HG02678 (cell line): Measurements from ENCODE around the gene TMEM267.
"Not testable (repeated sequence)": the region's sequence is repeated elsewhere in the genome, so short reads cannot be mapped to it uniquely, and the experiment has no call there.

Experiments
- ATAC-seq: cut with Tn5 transposase; IDR thresholded peaks from one replicate; pipeline ENCODE4 v1.9.1; 2021; ENCODE audit warnings: mild to moderate bottlenecking, moderate library complexity; ENCODE audit not compliant: unreplicated experiment

Gene TMEM267

DNA sequence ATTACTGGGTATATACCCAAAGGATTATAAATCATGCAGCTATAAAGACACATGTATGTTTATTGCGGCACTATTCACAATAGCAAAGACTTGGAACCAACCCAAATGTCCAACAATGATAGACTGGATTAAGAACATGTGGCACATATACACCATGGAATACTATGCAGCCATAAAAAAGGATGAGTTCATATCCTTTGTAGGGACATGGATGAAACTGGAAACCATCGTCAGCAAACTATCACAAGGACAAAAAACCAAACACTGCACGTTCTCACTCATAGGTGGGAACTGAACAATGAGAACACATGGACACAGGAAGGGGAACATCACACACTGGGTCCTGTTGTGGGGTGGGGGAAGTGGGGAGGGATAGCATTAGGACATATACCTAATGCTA lies 18.2 kb downstream of the TMEM267 start:
- not testable (repeated sequence) for ATAC-seq

DNA sequence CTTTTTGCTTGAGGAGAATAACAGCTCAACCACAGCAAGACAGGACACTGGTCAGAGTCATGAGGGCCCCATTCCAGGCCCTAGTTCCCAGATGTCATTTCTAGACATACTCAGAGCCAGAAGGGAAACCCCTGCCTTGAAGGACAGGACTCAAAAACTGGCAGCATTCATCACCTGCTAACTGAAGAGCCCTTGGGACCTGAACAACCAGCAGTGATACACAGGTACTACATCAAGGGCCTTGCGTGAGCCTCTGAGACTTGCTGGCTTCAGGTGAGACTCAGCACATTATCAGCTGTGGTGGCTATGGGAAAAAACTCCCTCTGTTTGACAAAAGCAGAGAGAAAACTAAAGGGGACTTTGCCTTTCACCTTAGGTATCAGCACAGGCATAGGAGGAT lies 22.6 kb downstream of the TMEM267 start:
- no peak for ATAC-seq

DNA sequence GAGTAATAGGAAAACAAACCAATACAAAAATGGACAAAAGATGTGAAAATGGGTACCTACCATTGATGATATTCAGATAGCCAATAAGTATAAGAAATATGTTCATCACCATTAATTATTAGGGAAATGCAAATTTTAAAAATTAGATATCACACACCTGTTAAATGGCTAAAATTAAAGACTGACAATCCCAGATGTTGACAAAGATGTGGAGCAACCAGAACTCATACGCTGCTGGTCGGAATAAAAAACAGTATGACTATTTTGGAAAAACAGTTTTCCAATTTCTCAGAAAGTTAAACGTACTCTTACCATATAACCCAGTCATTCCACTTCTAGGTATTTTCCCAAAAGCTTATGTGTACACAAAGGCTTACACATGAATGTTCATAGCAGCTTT lies 27.1 kb downstream of the TMEM267 start:
- no peak for ATAC-seq

DNA sequence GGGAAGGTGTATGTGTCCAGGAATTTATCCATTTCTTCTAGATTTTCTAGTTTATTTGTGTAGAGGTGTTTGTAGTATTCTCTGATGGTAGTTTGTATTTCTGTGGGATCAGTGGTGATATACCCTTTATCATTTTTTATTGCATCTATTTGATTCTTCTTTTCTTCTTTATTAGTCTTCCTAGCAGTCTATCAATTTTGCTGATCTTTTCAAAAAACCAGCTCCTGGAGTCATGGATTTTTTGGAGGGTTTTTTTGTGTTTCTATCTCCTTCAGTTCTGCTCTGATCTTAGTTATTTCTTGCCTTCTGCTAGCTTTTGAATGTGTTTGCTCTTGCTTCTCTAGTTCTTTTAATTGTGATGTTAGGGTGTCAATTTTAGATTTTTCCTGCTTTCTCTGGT lies 42.1 kb downstream of the TMEM267 start:
- ATAC-seq = not testable (repeated sequence)

DNA sequence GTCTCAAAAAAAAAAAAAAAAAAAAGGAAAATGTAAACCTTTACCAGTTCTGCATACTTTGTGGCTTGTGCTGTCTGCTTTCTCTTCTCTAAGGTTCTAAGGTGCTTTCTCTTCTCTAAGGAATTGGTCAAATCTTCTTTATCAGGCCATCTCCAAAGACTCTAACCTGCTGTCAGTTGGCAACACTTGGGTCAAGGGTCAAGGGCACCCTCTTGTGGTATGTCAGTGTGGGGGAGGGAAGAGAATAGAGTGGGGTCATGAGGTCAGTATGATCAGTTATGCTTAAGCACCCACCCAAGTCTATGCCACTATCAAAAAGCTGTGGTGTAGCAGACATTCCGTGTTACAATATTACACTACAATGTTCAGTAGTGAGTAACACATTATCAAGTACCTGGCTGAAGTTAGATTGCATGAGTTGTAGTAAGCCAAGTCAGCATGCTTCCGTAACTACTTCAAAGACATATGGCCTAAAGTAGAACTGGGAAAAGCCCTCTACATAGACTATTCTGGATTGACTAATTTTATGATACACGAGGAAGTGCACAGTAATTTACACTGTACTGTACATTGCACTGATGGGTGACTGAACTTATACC lies 46.5 kb downstream of the TMEM267 start:
- no peak for ATAC-seq

DNA sequence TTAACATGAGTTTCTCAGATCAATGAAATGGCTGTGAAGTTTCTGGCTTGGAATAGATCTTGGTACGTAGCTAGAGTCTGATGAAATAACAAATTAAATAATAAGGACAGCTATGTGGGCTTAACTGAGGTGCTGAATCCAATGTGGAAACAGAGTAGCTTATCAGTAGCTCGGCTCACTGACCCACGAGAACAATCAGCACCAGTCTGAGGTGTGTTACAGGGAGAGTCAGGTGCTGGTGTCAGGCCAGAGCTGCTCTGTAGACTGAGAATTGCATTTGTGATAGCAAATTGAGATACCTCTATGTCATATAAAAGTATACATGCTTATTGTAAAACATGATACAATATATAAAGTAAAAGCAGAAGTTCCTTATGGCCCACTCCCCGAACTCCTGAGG lies 50.3 kb downstream of the TMEM267 start:
- no peak for ATAC-seq

DNA sequence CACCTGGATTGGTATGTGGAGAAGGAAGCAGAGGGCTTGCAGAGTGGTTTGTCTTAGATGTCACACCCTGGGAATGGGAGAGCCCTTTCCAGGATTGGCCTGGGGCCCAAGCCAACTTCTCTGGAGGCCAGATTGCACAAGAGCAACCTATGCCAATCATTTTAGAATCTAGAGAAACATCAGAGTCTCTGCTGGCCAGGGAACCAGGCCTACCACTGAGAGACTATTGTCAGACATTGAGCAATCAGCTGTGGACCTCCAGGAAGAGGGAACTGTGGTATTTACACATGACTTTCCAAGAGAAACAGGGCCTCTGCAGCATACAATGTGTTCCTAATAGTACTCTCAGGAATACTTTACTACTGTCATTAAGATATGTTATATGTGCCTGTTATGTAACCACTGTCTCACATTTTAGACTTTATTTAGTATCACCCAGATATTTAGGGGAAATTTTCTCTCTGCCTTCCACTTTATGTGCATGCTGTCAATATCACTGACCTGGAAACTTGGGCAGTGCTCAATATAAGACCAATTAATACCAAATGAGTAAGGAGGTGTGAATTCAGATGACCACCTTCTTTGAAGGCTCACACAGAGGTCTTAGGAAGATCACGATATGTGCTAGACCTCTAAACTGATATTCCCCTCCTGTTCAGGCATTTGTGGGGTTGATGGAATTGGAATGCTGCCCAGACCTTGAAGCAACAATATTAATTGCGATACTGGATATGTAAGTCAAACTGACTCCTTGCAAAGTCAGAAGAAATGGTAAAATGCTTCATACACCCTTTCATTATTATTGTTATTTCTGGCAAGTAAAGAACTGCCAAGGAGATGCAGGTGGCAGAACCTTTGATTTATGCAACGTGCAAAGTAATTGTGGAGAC lies 50.9 kb downstream of the TMEM267 start:
- no peak for ATAC-seq

DNA sequence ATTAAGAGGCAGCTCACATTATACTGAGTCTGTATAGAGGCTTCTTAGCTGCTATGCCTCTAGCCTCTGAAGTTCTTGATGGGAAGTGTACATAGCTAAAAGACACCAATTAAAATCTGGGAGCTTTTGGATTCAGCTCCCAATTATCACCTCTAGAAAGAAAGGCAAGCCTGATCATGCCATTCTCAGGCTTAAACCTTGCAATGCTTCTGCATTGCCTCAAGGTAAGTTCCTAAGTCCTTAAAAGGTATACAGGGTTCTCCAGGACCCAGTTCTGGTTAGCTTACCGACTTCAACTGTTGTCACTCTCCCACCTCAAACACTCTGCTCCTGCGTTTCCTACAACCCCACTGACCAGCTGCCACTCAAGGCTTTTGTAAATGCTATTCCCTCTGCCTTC lies 54.0 kb downstream of the TMEM267 start:
- ATAC-seq = no peak

DNA sequence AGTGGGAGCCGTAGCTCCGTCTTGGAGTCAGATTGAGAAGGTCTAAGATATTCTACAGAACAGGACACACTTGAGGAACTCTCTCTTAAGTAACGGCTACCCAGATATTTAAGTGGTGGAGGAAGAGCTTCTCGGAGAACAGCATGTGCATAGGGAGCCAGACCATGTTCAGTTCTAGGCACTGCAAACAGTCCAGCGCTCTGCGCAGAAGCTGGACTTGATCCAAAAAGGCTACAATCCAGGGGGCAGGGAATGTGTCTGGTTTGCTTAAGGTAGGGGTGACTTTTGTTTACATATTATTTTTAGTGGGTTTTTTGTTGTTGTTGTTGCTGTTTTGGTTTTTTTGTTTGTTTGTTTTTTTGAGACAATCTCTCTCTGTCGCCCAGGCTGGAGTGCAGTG lies 54.6 kb downstream of the TMEM267 start:
- ATAC-seq = no peak

DNA sequence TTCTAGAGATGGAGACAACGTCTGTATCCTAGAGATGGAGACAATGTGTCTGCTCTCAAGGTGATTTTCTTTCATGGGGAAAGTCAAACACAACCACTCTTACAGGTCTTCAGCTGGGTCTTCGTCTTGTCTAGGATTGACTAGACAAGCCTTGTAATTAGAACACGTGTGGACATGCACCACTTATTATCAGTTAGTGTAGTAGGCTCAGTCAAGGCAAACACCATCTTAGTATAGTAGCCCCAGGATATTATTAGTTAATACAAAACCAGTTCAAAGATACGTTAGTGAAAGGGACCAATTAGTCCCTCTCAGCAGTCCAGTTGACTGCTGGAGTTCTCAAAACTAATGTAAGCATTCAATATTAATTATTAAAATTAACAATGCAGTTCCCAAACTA lies 56.4 kb downstream of the TMEM267 start:
- no peak for ATAC-seq

DNA sequence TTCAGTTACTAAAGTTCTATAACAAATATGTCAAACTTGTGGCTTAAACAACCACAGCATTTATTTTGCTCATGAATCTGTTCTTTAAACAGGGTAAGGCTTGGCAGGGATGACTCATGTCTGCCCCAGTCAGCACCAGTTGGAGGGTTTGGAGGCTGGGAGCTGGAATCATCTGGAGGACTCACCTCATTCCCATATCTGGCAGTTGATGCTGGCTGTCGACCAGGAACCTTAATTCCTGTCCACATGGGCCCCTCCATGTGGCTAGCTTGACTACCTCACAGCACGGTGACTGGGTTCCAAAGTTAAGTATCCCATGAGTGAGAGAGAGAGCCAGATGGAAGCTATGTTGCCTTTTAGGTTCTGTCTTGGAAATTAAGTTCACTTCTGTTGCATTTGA lies 57.7 kb downstream of the TMEM267 start:
- ATAC-seq = no peak

DNA sequence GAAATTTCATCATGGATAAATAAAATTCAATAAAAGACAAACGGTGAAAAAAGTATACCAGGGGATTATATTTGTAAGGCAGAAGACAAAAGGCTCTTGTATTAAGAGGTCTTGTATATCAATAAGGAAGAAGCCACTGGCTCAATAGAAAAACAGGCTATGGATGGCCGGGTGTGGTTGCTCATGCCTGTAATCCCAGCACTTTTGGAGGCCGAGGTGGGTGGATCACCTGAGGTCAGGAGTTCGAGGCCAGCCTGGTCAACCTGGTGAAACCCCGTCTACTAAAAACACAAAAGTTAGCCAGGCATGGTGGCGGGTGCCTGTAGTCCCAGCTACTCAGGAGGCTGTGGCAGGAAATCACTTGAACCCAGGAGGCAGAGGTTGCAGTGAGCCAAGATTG lies 60.6 kb downstream of the TMEM267 start:
- not testable (repeated sequence) for ATAC-seq

DNA sequence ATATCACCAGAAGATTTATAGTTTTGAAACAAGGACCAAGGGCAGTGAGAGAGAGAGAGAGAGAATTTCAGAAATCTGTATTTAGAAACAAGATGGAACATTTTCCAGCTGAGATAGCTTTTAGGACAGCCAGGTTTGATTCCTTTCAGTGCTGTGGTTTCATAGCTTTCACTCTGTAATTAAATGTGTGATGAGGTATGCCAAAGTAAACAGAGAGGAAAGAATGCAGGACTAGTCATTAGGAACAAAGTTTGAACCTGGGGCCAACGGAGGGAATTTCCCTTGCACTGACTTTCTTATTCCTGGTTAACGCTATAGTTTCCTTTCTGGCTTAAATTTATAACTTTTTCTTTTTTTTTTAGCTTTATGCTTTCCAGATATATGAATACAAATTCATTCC lies 61.5 kb downstream of the TMEM267 start:
- ATAC-seq = no peak

DNA sequence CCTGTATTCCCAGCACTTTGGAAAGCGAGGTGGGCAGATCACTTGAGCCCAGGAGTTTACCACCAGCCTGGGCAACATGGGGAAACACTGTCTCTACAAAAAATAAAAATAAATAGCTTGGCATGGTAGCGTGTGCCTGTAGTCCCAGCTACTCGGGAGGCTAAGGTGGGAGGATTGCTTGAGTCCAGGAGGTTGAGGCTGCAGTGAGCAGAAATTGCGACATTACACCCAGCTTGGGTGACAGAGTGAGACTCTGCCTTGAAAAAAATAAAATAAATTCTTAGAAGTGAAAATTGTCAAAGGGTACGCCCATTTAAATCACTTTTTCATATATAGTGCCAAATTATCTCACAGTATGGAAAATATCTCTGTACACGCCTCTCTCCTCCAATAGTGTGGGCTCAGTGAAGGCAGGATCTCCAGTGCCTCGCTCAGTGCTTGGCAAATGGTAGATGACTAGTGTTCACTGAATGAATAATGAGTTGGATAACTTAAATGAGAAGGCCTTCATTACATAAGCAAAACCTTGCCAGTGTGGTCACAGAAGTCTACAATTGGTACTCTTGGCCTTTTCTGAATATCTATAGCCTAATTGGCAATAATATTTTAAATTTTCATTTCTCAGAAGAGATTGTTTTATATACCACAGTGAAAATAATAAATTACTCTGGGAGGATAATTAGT lies 62.1 kb downstream of the TMEM267 start:
- ATAC-seq = no peak

DNA sequence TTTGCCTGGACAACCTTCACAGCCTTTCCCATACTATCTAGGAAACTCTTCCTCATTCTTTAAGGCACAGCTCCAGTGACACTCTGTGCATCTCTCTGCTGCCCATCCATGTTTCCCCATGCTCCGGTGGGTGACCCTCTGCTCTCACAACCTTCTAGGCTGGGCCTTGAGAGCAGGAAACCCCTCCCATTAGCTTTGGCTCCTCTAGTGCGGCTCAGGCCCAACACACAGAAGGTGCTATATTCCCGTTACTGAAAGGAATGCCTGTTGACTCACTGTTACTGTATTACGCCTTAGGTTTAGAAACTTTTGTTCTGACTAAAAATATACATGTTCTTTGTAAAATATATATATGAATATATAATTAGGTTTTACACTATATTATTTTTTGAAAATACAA lies 63.4 kb downstream of the TMEM267 start:
- ATAC-seq = no peak

DNA sequence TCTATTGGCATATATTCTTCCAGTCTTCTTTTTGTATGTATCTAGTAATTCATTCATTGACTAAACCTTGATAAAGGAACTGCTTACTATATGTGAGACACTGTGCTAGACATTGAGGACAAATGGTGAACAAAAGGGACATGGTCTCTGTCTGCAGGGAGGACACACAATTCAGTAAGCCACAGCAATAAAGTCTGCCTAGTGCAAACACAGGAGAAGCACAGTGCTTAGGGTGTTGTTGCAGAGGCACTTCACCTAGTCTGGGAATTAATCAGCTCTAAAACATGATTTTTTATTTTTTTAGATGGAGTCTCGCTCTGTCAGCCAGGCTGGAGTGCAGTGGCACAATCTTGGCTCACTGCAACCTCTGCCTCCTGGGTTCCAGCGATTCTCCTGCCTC lies 65.1 kb downstream of the TMEM267 start:
- ATAC-seq = no peak

DNA sequence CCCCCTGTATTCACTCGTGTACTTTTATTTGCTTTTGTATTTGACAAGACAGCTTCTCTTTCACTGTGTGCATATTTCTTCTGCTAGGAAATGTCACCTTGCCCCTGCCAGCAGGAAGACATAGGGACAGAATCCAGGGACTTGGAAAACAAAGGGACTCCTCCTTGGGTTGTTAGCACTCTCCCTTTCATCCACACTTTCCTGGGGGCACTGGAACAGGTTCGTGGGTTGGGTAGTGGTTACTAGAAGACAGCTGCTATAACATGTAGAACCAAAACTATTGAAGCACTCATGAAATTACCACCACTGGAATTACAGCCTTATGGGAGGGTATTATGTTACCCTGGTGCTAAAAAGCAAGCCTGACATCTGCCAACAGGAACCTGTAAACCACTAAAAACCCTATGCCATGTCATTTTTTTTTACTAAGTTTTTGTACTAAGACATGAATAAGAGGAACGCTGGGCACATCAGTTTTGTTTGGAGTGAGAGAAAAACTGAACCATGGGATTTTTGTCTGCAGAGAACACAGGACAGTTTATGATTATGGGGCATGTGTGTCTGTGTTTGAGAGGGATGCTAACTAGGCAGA lies 66.8 kb downstream of the TMEM267 start:
- ATAC-seq = no peak

DNA sequence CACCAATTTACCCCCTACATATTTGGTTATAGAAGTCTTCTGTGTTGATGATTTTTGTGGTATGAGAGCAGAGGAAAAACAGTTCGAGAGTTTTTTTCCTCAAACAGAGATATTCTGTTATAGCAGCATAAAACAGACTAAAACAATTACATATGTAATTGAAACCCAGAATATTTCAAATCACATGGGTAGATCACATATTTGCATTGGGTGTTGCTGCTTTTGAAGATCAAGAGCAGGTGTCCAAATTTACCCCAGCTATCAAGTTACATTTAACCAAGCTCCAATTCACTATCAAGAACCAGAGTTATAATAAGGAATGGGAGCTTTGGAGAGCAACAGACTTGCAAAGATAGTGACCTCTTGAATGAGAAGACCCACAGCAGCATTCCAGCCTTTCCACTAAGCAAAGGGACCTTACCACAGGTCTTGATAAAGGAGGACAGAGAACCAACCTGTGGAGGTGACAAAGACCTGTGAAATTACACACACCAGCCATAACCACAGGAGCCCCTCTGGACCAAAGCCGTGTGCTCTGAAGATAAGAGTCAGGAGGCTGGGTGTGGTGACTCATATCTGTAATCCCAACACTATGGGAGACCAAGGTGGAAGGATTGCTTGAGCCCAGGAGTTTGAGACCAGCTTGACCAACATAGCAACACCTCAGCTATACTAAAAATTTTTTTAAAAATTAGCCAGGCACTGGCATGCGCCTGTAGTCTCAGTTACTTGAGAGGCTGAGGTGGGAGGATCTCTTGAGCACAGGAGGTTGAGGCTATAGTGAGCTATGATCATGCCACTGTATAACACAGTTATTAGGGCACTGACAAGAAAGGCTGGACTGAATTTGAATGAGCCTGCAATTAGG lies 67.5 kb downstream of the TMEM267 start:
- ATAC-seq = no peak

DNA sequence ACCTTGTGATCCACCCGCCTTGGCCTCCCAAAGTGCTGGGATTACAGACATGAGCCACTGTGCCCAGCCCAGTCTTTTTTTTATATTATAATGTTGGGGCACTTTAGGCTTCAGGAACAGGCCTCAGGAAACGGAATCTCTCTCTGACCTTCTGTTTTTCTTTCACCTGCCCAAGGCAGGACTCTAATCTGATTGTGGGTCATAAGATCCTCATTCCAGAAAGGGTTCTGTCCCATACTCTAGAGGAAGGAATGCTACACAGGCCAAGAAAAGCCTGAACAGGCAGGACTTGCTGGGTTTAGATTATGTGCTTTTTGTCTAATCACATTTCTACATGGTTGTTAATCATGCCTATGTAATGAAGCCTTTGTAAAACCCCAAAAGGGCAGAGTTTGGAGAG lies 69.7 kb downstream of the TMEM267 start:
- no peak for ATAC-seq

DNA sequence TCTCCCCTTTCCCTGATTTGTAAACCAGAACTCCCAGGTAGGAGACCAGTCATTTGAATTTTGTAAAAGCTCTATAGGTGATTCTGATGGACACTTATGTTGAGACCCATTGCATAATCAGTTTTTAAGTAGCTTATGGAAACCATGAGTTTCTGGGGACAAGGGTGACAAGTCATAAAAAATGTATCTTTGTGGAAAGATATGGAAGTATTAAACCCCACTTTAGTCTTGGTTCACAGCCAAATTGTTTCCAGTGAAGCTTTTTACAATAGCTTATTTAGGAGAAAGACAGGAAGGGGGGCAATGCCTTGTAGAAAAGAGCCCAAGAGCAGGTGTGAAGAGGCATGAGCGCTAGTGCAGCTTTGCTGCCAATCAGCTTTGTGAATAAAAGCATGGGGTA lies 71.0 kb downstream of the TMEM267 start:
- no peak for ATAC-seq

DNA sequence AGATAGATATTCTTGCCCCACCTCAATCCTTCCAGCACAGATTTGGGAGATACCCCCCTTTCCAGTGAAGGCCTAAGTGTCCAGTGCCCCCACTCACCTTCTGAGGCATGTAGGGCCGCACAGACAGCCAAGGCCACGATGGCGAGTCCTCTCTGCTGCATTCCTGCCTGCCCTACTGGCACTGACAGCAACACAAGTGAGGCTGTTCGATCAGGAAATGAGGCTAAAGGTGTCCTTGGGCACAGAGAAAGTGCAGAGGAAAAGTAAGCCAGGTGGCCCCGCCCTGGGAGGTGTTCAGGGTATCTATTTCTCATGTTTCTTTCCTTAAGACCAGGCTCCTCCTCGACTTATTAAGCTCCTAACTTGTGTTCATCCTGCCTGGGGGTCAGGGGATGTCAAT lies 71.5 kb downstream of the TMEM267 start, which contains the start of gene CCL28:
CCL28 (minus strand) TSS at position 236 of the 400 bp plus-strand sequence; CDS start at position 161, 75 bp downstream.
- no peak for ATAC-seq
